SIG-M5 treated with dmso at 0.1 percent for 504 hours (cell line): ENCODE measurements around the gene LRGUK.
"Not testable (repeated sequence)": the region's sequence is repeated elsewhere in the genome, so short reads cannot be mapped to it uniquely, and the experiment has no call there.

Experiments used
- DNase-seq: peaks from one replicate; lab custom pipeline; 2025; ENCODE audit not compliant: unreplicated experiment; lab: John Stamatoyannopoulos, UW

The LRGUK gene

GRCh38 chr7:134231296-134231695 lies 104.2 kb downstream of the LRGUK start:
- DNase-seq = not testable (repeated sequence)

DNA sequence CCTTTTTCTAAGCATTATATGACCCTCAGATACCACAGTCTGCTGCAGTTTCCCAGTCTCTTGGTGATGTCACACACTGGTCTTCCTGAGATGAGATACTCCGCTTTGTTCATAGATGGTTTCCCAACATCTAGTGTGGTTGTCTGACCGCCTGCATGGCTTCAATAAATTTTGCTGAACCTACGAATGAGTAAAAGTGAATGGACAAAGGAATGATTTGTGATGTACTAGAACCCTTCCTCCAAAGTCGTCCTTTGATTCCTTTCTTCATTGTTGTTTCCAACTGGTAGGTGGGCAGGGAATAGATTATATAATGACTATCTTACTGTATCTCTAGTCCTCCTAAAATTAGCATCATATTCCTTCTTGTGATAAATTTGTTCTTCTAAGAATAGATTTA lies 107.1 kb downstream of the LRGUK start:
- DNase-seq = no peak

- DNase-seq = no peak
These were observed 118.1 kb downstream of the LRGUK start for GRCh38 chr7:134245253-134245652.

GRCh38 chr7:134246347-134246746 lies 119.2 kb downstream of the LRGUK start:
- DNase-seq = no peak

GRCh38 chr7:134246761-134247160 lies 119.6 kb downstream of the LRGUK start:
- no peak for DNase-seq

- DNase-seq = no peak
These were observed 121.1 kb downstream of the LRGUK start for GRCh38 chr7:134248196-134248595.

GRCh38 chr7:134254311-134254710 lies 127.2 kb downstream of the LRGUK start:
- peak; percentile 22 for DNase-seq

DNA sequence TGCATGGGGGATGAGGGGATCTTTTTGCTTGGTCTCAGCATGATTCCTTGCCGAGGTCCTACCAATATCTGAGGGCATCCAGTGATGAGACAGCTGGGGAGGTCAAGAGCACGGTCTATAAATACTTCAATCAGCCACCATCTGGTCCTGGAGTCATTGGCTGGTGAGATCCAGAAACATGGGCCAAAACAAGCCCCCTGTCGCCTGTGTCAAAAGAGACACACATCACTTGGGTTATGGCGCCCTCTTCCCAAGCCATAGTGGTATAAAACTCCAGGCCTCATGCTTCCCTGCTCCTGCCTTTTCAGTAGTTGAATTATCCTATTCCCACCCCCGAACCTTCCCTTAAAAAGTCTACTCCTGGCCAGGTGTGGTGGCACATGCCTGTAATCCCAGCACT lies 128.7 kb downstream of the LRGUK start:
- DNase-seq = no peak

DNA sequence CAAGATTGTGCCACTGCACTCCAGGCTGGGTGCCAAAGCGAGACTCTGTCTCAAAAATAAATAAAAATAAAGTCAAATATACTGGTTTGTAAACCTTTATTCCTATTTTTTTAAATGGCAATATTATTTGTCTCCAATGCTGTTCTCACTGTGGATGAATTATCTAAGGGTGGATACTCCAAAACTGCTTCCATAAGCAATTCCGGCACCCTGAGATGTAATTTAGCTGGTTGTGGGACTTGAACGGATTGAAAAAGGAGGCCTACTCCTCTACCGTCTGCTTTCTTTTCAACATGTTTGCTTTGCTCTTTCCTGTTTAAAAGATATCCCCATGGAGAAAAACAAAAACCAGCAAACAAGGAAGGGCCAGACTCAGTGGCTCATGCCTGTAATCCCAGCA lies 135.2 kb downstream of the LRGUK start:
- no peak for DNase-seq

- no peak for DNase-seq
These were observed 149.8 kb downstream of the LRGUK start for GRCh38 chr7:134276951-134277350.

DNA sequence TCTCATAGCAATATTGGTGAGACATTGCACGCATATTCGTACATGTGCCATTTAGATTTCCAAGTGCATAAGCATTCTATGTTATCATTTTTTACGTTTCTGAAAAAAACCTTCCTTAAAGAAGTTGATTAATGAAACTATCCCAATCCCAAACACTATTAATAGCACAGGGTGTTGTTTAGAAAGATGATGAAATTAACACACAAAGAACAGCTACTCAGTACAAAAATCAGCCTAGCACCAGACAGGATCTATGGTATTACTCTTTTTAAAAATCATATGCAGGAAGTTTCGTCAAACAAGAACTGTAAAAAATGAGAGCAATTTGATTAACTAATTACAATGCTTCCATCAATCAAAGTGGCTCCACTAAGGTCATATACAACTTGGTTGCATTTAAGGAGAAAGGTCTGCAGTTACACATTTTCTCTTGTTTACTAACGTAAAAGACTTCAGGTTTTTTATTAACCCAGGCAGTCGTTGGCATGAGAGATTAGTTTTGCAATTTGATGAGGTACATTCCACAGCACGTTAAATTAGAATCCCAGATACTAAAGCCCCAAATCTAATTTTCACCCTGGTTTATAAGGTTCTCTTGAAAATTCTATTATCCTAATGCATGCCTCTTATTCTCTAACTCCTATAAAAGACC lies 151.5 kb downstream of the LRGUK start:
- no peak for DNase-seq

- DNase-seq = no peak
These were observed 152.2 kb downstream of the LRGUK start for GRCh38 chr7:134279336-134279735.

GRCh38 chr7:134279898-134280297 lies 152.8 kb downstream of the LRGUK start:
- DNase-seq = no peak

DNA sequence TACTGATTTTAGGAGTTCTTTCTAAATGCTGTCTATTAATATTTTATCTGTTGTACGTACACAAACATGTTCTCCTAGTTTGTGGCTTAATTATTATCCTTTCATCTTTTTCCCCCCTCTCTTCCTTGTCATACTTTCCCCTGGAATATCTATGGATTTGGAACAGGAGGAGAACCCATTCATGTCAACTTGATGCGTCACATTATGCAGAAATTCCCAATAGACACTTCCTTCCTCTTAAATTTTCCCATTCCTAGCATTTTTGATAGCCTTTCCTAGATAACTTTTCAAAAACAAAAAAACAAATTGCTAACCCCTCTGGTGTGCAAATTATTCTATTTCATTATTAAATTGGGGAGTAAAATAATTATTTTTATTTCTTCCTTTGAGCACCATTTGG lies 153.4 kb downstream of the LRGUK start:
- no peak for DNase-seq

- no peak for DNase-seq
These were observed 156.9 kb downstream of the LRGUK start for GRCh38 chr7:134284011-134284410.

DNA sequence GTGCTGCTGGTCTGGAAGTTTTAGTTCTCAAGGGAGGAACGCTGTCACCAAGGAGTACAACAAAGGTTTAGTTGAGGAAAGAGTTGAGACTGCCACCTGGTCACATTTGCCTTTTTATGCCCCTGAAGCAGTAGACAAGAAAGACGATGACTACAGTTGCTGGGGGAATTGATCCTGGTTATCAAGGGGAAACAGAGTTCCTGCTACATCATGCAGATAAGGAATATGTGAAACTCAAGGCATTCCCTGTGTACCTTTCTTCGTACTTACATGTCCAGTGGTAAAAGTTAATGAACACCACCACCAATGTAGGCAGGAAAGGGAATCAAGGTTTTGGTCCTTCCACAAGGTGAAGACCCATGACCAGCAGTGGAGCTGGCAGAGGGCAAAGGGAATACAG lies 157.8 kb downstream of the LRGUK start:
- no peak for DNase-seq

DNA sequence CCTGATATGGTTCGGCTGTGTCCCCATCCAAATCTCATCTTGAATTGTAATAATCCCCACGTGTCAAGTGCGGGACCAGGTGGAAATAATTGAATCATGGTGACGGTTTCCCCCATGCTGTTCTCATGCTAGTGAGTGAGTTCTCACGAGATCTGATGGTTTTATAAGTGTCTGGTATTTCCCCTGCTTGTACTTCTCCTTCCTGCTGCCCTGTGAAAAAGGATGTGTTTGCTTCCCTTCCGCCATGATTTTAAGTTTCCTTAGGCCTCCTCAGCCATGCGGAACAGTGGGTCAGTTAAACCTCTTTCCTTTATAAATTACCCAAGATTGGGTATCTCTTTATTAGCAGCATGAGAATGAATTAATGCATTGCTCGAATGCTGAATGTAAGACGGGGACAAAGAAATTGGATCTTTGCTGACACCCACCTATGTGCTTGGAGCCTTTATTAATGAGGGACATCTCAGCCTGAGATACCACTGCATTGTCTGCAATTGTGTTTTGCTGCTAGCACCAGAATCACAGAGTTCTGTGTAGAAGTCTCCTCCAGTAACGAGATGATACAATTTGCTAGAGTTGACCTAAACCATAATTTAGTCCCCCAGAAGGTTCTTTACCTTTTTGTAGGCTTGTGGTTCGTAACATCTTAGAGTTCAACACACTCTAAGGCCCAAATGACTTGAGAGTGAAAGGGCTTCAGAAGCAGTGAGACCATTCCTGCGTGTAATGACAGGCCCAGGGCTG lies 160.9 kb downstream of the LRGUK start:
- no peak for DNase-seq

DNA sequence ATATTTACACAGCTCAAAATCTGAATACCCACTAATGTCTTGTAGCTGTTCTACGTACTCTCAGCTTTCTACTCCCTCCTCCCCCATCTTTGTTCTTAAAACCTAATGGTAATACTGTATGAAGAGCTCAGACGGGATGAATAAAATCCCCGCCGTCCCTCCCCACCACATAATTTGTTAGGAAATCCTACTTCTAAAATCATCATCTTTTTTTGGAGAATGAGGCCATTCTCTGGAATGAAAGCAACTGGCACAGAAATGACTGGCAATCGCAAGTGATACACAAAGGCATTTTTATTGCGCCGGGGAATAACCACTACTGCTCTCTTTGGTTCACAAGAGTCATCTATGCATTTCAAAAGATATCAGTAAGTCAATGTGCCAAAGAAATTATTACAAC lies 162.3 kb downstream of the LRGUK start:
- no peak for DNase-seq

DNA sequence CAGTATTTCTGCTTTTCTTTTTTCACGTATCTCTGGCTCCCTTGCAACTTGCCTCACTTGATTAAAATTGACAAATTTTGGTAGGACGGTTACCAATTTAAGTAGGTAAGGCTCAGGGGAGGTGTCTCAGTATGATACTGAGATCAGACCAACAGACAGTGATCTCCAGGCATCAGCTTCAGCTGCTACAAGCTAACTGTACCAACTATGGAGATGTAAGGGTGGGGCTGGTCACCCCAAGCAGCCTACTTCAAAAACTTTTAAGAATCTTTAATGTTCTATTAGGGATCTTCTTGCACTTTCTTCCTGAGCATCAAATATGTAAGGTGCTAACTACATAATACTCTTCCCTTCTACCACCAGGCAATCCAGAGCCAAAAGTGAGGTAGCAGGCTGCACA lies 162.7 kb downstream of the LRGUK start:
- no peak for DNase-seq

DNA sequence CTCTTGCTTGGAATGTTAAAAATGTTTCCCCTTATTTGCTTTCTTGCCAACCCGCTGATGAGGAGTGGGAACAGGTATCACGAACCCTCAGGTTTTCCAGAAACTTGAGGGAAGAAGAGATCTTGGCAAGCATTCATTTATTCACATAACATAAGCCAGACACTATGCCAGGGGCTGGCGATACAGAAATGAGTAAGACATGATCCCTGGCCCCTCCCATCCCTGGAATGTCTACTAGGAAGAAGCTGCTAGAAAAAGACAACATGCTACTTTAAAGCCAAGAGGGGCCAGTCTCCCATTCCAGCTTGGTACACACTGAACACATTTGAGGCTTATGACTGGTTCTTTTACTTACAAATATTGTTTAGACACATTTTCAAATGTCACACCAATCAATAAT lies 163.1 kb downstream of the LRGUK start:
- no peak for DNase-seq

- DNase-seq = peak; percentile 82
These were observed 166.0 kb downstream of the LRGUK start for GRCh38 chr7:134293002-134293740.

DNA sequence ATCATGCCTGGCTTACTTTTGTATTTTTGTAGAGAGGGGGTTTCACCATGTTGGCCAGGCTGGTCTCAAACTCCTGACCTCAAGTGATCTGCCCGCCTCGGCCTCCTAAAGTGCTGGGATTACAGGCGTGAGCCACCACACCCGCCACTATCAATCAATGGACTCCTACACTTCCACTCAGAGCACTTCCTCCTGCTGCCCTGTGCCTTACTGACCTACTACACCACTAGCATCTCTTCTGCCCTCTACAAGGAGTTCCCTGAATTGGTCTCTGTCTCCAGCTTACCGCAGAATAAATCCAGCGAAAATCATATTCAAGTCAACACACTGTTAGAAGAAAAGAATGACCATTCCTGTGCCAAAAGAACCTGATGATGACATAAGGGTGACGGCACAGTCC lies 168.8 kb downstream of the LRGUK start:
- not testable (repeated sequence) for DNase-seq
